ENCODE data around the gene AOC1.

Gene AOC1

DNA sequence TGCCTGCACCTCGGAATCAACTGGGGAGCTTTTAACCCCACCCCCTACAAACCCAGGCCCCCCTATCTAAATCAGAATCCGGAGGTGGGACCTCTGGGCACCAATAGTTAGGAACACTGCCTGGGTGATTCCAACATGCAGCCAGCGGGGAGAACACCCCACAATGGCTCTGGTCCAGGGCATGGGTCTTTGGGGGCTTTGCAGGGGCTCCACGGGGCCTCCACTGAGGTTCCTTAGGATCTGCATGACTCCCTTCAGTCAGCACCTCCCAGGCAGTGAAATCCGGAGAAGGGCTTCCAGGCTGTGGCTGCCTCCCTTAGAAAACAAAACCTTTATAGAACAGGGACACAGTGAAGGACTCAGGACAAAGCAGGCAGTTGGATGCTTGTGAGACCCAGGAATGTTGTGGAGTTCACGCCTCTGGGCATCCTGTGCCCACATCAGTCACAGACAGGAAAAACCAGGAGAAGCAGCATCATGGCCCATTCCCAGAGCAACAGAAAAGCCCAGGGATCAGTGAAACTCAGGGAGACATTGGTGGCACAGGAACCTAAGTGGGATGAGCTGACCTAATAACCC, 16.5 kb upstream of the AOC1 start:
- no peak for DNase-seq (ENCODE audit: low spot score)

DNA sequence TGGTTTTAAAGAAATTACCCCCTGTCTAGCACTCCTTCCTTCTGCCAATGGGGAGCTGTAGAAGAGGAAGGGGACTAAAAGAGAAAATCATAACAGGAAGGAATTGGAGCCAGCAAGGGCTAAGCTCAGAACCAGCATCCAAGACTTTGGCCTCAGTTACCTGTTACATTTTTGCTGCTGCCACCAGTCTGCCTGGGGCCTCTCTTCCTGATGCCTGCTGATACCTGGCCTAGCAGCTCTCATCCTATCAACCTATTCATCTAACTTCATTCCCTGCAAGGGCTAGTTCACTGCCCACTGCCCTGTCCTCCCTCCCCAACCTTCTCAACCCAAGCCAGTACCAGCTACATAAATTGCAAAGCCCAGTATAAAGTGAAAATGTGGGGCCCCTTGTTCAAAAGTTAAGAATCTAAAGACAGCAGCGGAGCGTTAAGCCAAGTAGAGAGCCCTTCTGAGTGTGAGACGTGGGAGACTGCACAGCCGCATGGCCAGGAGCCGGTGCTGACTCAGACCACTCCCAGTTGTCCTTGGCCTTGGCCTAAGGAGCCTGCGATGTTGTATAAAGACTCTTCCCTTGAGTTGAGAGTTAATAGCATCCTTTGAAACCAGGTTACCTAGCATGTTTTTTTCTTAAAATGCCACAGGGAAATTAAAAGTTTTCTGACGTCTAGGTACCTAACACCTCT, 13.2 kb upstream of the AOC1 start:
- DNase-seq (ENCODE audit: low spot score), result no peak

DNA sequence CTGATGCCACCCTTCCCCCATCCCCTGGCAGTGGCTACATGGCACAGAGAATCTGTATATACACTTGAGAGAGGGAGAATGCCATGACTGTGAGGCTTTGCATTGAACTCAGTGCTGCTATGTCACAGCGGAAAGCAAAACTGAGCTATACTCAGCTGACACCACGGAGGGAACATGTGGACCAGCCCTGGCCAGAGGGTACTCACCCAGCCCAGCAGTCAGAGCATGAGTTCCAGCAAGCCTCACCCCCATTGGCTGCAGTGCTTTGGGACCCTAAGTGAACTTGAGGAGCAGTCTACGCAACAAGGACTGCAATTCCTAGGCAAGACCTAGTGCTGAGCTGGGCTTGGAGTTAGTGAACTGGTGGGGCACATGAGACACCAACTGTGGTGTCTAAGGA, 10.3 kb upstream of the AOC1 start:
- no peak for DNase-seq (ENCODE audit: low spot score)

DNA sequence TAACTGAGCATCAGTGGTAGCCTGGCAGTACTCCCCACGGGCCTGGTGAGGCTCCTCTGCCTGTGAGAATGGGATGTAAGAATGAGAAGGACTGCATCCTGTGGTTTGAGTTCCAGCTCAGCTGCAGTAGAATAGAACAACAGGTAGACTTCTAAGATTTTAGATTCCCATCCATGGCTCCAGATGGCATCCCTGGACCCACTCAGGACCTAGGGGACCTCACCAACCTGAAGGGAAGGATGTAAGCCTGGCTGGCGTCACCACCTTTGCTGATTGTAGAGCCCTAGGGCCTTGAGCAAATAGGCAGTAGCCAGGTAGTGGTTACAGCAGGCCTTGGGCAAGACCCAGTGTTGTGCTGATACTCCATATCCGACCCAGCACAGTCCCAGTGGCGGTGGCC, 9.6 kb upstream of the AOC1 start:
- DNase-seq (ENCODE audit: low spot score), result no peak

DNA sequence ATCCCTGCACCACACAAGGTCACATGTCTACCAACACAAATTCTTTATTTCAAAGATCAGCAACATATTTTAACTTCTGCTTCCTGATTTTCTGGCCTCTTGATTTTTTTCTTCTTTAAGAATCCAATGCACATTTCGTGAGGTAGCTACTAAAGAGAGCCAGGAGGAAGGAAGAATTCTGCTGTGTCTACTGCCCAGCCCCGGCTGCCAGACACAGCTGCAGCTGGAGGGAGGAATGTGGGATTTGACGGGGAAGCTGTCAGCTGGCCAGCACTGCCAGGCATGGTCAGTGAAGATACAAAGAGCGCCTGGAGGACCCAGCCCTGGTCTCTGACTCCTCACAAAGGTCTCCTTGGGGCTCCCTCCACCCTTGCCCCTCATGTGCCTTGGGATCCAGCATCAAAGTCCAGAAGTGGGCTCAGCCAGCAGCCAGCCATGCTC, 6.9 kb upstream of the AOC1 start:
- DNase-seq (ENCODE audit: low spot score), result no peak

DNA sequence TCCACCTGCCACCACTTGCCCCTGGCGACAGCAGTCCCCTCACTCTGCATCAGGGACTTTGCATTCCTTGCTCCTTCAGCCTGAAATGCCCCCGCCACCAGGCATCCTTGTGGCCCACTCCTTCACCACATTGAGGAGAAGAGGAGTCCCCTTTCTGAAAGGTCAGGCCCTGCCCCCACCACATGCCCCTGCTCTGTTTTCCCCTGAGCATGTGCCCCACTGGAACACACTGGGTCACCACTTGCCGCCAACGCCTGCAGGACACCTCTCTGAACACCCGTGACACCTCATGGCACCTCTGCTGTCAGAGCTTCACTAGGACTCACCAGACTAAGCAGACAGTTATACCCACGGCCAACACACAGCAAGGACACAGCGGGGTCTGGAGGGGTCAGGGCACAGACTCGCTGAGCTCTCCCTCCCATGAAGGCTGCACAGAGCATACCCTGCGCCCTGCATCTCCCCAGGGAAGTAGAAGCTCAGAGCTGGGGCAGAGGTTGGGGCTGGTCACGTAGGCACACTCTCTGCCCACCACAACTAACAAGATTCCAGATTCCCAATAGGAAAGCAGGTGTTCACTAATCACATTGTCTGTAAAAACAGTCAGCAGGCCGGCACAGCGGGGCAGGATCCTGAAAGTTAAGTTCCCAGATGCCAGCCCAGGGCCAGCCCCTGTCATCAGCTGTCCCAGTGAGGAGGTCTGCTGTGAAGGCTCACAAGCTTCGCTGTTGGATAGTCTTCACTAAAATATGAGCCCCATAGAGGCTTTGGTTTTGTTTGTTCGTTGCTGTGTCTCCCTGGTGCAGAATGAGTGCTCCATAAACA, 5.8 kb upstream of the AOC1 start:
- no peak for DNase-seq (ENCODE audit: low spot score)

DNA sequence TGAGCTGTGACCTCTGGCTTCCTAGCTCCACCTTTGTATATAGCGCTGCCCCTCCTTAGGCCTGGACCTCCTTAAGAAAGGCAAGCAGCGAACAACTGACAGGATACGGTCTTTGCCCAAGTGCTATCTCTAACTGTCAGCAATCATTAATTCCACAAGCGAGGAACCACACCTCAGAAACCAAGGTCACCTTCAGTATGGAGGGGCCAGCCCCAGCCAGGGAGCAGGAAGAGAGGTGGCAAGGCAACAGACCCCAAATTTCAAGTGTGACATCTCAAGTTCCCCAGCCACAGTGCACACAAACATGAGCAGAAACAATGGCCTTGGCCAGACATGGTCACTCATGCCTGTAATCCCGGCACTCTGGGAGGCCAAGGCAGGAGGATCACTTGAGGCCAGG, 4.8 kb upstream of the AOC1 start:
- DNase-seq (ENCODE audit: low spot score), result no peak

DNA sequence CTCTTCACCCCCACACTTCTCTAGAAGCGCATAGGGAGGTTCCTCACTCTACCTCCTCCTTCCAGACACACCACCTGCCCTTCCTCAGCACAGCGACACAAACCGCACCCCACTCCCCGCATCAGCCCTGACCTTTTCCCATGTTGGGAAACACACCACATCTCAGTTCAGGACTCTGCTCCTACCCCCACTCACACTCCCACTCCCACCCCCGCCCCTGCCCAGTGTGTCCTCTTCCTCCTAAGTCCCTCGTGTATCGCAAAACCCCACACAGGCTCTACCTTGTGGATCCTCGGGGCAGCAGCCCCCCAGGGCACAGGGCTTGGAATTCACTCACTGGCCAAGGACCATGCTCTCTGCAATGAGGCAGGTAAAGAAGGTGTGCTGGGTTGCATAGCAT, 4.2 kb upstream of the AOC1 start:
- no peak for DNase-seq (ENCODE audit: low spot score)

DNA sequence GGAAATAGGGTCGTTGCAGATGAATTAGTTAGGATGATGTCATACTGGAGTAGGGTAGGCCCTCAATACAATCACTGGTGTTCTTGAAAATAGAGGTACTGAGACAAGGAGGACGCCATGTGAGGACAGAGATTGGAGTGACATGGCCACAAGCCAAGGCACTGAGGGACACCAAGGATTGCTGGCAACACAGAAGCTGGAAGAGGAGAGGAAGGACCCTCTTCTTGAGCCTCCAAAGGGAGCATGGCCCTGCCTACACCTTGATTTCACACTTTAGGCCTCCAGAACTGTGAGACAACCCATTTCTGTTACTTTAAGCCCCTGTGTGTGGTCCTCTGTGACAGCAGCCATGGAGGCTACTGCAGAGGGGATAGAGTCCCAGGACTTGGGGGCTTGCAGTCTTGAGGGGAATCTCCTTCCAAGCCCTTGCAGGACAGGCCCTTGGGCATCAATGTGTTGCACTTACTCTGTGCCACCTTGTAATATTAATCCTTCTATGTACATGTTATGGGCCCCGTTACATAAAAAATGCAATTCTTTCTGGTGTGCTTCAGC, 3.7 kb upstream of the AOC1 start:
- DNase-seq (ENCODE audit: low spot score), result no peak

DNA sequence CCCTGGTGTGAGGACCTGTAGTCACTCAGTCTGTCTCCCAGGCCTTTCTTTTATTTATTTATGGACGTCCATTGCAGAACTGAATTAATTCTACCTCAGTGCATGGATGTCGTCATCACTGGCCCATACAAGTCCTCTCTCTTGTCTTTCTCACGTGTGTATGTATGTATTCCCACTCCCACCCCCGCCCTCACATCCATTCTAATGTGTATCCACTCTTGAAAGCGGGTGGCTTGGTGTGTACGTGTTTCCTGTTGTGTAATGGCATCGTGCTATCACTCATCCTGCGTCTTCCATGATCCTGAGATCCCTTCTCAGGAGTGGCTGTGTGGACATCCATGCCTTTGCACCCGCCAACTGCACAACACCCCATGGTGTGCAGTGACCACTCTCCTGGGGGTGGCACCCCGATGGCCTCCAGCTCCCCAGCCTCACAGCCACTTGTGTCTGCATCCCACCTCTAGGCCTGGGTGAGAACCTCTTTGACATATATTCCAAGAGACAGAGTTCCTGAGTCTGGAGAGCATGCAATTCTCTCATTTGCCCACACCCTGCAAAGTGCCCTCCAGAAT, 3.0 kb upstream of the AOC1 start:
- DNase-seq (ENCODE audit: low spot score), result no peak

DNA sequence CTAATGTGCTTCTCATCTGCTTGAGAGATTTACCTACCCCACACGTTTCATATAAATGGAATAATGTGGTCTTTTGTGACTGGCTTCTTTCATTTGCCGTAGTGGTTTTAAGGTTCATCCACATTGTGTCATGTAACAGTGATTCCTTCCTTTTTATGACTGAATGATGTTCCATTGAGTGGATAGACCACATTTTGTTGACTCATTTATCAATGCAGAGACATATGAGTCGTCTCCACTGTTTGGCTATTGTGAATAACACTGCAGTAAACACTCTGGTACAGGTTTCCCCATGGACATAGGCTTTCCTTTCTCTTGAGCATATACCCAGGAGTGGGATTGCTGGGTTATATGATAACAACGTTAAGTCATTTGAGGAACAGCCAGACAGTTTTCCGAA, 2.0 kb upstream of the AOC1 start:
- no peak for DNase-seq (ENCODE audit: low spot score)

DNA sequence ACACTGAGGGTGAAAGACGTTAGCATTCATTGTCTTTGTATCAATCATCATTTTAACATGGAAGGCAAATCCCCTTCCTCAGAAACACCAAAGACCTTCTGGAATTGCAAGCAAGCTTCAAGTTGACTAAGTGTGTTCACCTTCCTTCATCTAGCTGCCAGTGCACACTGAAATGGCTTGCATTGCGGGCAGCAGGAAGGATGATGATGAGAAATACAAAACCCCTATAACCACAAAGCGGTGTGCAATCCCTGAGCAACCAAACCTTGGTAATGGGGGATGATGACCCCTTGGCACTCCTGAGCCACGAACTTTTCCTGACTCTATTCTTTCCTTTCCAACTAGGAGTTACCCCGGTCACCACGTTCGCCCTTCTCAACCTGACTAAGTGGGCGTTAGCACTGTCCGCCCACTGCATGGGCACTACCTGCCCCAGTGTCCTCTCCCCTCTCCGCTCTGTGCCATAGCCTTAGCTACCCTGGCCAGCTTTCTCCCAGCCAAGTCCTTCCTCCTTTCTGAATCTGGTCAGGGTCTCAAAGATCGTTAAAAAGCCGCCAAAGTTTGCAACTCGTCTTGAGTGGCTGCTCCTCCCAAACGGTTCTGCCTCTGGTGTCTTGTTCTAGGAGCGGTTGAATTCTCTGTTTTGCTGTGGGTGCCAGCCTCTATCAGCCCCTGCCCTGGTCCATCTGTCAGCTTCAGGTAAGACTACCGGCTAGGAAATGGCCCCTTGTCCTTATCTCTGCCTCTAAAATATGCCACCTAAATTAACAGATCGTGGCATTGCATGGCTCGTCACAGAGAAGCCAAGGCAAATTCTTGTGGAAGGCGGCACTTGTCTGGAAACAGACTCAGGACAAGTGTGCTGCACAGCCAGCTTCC, 586 bp upstream of the AOC1 start:
- no peak for DNase-seq (ENCODE audit: low spot score)

DNA sequence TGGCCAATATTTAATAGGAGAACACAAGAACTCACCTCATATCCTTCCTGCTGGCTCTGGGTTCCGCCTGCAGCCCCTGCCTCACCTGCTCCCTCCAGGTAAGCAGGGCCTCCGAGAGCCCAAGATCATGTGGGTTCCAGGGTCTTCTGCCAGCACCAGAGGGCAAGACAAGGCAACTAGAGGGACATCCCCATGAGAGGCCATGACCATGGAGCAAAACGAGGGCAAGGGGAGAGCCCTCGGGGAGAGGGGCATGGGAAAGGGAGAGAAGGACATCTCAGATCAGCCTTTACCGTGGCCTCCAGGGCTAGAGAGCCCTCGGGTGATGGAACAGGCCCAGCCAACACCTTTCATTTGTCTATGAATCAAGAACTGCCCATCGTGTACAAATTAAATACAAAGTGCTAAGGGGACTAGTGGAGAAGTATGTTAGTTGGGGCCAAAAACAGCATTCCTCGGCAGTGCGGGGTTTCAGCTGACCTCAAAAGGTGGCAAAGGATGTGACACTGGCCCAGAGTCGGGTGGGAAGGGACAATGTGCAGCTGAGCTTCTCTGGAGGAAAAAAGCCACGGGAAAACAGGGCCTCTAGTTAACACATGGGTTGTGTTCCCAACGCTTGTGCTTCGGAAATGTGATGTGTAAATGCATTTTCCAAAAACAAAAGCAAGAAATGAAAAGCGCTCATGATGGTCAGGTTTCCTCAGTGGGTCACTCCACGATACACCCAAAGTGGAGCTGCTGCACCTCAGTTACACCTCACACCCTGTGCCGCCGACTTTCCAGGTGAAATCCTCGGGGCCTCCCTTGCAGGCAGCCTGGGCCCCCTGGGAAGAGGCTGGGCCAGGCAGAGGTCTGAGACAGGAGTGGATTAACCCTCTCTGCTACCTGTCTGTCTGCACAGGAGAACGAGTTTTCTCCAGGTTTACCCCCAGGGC, 2.0 kb downstream of the AOC1 start:
- DNase-seq (ENCODE audit: low spot score), result no peak

DNA sequence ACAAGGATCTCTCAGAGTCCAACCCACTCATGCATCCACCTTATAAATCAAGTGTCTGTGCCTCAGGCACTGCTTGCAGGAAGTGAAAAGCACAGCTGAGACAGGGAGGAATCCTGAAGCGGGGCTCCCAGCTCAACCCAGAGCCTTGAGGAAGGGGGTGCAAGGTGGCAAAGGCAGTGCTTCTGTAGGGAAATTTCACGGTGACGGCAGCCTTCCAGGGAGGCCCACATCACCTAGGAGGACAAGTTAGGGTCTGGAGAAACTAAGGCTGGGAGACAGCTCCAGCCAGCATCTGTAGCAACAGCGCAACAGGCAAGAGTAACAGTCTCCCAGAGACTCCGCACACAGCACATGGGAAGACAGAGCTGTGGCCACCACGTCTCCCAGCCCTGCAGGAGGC, 2.7 kb downstream of the AOC1 start:
- DNase-seq (ENCODE audit: low spot score), result no peak

DNA sequence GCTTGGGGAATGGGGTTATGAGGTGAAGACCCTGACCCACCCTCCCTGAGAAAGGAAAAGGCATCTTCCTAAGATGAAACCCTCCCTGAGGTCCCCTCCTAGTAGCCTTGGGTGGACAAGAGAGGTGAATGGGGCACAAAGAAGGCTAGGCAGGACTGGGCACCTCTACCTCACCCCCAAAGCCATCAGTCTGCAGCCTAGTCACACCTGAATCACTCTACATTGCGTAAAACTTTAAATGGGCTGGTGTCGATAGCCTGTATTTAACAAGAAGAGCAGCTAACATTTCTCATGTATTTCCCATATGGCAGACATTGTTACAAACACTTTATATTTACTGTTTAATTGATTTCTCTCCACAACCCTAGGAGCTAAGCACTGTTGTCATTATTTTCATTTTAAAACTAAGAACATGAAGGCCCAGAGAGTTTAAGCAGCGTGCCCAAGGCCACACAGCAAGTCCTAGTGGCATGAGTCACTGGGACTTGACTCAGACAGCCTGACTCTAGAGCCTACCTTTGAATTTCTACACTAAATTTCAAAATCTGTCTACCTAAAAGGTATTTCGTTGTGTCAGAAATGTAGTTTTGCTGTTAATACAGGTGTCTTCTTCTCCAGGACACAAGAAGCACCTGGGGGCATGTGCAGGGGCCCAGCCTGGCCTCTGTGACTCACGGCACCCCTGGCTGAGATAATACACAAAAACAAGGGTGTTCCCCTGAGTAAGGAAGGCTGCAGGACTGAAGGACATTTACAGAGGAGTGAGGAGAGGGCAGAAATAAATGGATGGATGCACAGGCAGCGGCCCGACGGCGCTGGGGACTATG, 3.4 kb downstream of the AOC1 start:
- DNase-seq (ENCODE audit: low spot score), result no peak

DNA sequence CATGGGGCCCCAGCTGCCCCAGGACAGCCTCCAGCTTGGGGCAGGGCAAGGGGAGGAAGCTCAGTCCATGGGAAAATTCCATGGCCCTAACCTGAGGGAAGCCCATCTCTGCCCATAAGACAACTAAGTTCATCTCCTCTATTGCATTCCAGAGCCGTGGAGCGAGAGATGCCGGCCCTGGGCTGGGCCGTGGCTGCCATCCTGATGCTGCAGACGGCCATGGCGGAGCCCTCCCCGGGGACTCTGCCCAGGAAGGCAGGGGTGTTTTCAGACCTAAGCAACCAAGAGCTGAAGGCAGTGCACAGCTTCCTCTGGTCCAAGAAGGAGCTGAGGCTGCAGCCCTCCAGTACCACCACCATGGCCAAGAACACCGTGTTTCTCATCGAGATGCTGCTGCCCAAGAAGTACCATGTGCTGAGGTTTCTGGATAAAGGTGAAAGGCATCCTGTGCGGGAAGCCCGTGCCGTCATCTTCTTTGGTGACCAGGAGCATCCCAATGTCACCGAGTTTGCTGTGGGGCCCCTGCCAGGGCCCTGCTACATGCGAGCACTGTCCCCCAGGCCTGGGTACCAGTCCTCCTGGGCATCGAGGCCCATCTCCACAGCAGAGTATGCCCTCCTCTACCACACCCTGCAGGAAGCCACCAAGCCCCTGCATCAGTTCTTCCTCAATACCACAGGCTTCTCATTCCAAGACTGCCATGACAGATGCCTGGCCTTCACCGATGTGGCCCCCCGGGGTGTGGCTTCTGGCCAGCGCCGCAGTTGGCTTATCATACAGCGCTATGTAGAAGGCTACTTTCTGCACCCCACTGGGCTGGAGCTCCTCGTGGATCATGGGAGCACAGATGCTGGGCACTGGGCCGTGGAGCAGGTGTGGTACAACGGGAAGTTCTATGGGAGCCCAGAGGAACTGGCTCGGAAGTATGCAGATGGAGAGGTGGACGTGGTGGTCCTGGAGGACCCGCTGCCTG, 4.3 kb downstream of the AOC1 start:
- no peak for DNase-seq (ENCODE audit: low spot score)

DNA sequence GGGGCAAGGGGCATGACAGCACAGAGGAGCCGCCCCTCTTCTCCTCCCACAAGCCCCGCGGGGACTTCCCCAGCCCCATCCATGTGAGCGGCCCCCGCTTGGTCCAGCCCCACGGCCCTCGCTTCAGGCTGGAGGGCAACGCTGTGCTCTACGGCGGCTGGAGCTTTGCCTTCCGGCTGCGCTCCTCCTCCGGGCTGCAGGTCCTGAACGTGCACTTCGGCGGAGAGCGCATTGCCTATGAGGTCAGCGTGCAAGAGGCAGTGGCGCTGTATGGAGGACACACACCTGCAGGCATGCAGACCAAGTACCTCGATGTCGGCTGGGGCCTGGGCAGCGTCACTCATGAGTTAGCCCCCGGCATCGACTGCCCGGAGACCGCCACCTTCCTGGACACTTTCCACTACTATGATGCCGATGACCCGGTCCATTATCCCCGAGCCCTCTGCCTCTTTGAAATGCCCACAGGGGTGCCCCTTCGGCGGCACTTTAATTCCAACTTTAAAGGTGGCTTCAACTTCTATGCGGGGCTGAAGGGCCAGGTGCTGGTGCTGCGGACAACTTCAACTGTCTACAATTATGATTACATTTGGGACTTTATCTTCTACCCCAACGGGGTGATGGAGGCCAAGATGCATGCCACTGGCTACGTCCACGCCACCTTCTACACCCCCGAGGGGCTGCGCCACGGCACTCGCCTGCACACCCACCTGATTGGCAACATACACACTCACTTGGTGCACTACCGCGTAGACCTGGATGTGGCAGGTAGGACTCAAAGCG, 5.1 kb downstream of the AOC1 start:
- no peak for DNase-seq (ENCODE audit: low spot score)

All from HuH-7 (cell line).